ENCODE data around the gene ZFAND3. TPM values are rescaled to one million over a fixed set of nuclear protein-coding genes. Genes with fewer than 3 reads are reported as not detected.

The ZFAND3 gene
- total RNA-seq, 1 donor from 2014 or later, result 66.9 TPM

GRCh38 chr6:38185244-38185643, 365.7 kb downstream of the ZFAND3 start:
- no peak overlapping the region for H3K27ac Mint-ChIP-seq
- TF ChIP-seq, protein P1, sequence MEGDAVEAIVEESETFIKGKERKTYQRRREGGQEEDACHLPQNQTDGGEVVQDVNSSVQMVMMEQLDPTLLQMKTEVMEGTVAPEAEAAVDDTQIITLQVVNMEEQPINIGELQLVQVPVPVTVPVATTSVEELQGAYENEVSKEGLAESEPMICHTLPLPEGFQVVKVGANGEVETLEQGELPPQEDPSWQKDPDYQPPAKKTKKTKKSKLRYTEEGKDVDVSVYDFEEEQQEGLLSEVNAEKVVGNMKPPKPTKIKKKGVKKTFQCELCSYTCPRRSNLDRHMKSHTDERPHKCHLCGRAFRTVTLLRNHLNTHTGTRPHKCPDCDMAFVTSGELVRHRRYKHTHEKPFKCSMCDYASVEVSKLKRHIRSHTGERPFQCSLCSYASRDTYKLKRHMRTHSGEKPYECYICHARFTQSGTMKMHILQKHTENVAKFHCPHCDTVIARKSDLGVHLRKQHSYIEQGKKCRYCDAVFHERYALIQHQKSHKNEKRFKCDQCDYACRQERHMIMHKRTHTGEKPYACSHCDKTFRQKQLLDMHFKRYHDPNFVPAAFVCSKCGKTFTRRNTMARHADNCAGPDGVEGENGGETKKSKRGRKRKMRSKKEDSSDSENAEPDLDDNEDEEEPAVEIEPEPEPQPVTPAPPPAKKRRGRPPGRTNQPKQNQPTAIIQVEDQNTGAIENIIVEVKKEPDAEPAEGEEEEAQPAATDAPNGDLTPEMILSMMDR (conservative IDR thresholded peaks at IDR 0.05), result no peak
- H3K4me1 Mint-ChIP-seq (ENCODE audit: unreplicated experiment), result peaks cover 27% of the 10 kb centered on the region
- H3K9me3 Mint-ChIP-seq, result no peaks in the 10 kb centered on the region
- peaks cover 4% of the 10 kb centered on the region for H3K27me3 Mint-ChIP-seq
- no peak for DNase-seq (ENCODE audit: extremely low spot score, unreplicated experiment)
- no peak overlapping the region for H3K4me3 Mint-ChIP-seq
- H3K36me3 Mint-ChIP-seq, result peaks cover 5% of the 10 kb centered on the region

DNA sequence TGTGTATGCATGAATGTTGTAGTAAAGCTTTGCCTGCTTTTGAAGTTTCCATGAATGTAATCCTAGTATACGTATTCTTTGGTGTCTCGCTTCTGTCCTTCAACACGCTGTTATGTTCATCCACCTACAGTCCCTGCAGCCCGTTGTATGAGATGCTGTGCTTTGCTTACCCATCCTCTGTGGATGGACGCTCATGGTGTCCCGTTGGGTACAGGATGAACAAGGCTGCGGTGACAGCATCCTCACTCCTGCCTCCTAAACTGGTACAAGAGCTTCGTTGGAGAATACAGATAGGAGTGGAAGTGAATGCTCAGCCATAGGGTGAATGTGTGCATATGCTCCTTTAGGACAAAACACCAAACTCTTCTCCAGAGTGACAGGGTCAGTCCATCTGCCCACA, 366.2 kb downstream of the ZFAND3 start:
- no peak overlapping the region for H3K4me3 Mint-ChIP-seq
- peaks cover 23% of the 10 kb centered on the region for H3K4me1 Mint-ChIP-seq (ENCODE audit: unreplicated experiment)
- TF ChIP-seq, protein P1 (conservative IDR thresholded peaks at IDR 0.05), result no peak
- peaks cover 4% of the 10 kb centered on the region for H3K27me3 Mint-ChIP-seq
- no peak for DNase-seq (ENCODE audit: extremely low spot score, unreplicated experiment)
- peaks cover 5% of the 10 kb centered on the region for H3K36me3 Mint-ChIP-seq
- H3K9me3 Mint-ChIP-seq, result no peaks in the 10 kb centered on the region
- H3K27ac Mint-ChIP-seq, result no peak overlapping the region

DNA sequence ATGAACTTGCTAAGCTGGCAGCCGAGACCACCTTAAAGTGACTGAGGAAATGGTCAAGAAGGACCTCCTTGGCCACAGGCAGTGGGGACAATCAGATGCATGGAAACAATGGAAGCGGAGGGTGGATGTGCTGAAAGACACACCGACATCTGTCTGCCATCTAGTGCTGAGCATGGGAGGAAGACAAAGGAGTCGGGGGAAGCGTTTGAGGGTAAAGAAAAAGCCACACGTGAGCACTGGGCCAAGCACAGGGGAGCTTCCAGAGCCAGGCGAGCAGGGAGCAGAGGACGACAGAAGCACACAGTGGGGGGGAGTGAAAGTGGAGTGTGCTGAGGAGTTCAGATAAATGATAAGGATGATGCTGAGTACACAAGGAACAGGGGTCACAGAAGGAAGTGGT, 367.8 kb downstream of the ZFAND3 start:
- Mint-ChIP-seq H3K4me3 (no peak overlapping the region), H3K36me3 (peaks cover 5% of the 10 kb centered on the region), H3K27me3 (peaks cover 4% of the 10 kb centered on the region), H3K4me1 (ENCODE audit: unreplicated experiment) (peaks cover 32% of the 10 kb centered on the region), H3K9me3 (no peaks in the 10 kb centered on the region), H3K27ac (peak overlapping the region; percentile 4)
- TF ChIP-seq, protein P1 (conservative IDR thresholded peaks at IDR 0.05), result no peak
- DNase-seq (ENCODE audit: extremely low spot score, unreplicated experiment), result no peak

- no peaks in the 10 kb centered on the region for H3K9me3 Mint-ChIP-seq
- peaks cover 36% of the 10 kb centered on the region for H3K4me1 Mint-ChIP-seq (ENCODE audit: unreplicated experiment)
- DNase-seq (ENCODE audit: extremely low spot score, unreplicated experiment), result no peak
- no peak overlapping the region for H3K27ac Mint-ChIP-seq
- peaks cover 4% of the 10 kb centered on the region for H3K27me3 Mint-ChIP-seq
- no peak overlapping the region for H3K4me3 Mint-ChIP-seq
- TF ChIP-seq, protein P1 (conservative IDR thresholded peaks at IDR 0.05), result no peak
- peaks cover 5% of the 10 kb centered on the region for H3K36me3 Mint-ChIP-seq
These were observed 368.5 kb downstream of the ZFAND3 start for GRCh38 chr6:38187811-38188590.

DNA sequence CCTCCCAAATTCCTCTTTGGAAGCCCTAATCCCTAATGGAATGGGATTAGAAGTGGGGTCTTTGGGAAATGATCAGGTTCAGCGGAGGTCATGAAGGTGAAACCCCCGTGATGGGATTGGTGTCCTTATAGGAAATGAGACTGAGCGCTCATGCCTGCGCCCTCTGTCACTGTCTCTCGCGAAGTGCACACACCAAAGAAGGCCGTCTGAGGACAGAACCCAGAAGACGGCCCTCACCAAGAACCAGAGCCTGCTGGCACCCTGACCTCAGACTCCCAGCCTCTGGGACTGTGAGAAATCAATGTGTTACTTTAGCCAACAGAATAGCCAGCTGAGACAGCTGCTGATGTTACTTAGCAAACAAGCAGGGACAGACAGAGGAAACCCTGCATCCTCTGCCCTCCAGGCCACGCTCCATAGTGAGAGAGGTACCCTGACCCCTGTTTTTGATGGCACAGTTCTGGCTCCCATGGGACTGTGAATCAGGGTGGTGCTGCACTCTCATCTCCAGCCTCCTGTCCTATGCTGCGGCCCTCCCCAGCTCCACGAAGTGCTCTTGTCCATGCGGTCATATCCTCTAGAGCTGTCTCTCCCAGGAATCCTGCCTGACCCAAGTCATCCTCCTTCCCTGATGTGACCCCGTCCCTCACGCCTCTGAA, 369.3 kb downstream of the ZFAND3 start:
- Mint-ChIP-seq H3K4me1 (ENCODE audit: unreplicated experiment) (peaks cover 44% of the 10 kb centered on the region), H3K27me3 (peaks cover 4% of the 10 kb centered on the region), H3K4me3 (no peak overlapping the region), H3K27ac (no peak overlapping the region), H3K36me3 (peaks cover 5% of the 10 kb centered on the region), H3K9me3 (no peaks in the 10 kb centered on the region)
- TF ChIP-seq, protein P1 (conservative IDR thresholded peaks at IDR 0.05), result no peak
- DNase-seq (ENCODE audit: extremely low spot score, unreplicated experiment), result no peak

Measured in type B pancreatic cell (in vitro differentiated cells).